Measurements from ENCODE around the gene SLC24A4. TPM values are rescaled to one million over a fixed set of nuclear protein-coding genes. Genes with fewer than 3 reads are reported as not detected.

The SLC24A4 gene
- total RNA-seq, 1 donor from 2014 or later = not detected

DNA sequence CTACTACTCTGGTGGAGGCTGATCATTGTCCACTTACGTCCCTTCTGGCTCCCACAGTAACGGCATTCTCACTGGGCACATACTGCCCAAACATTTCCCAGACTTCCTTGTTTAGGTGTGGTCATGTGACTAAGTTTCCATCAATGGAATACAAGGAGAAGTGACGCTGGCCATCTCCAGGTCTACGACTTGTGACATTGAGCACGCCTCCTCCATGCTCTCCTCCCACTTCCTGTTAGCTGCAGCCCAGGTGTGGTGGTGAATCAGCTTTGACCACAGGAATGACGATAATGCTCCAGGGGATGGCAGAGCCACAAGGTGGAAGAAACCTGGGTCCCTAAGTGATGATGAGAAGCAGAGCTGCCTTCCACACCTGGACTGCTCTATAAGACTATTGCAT, 6.0 kb upstream of the SLC24A4 start:
- no peak for DNase-seq (ENCODE audit: low read depth, low spot score)

GRCh38 chr14:92317511-92317910, 5.5 kb upstream of the SLC24A4 start:
- no peak for DNase-seq (ENCODE audit: low read depth, low spot score)

DNA sequence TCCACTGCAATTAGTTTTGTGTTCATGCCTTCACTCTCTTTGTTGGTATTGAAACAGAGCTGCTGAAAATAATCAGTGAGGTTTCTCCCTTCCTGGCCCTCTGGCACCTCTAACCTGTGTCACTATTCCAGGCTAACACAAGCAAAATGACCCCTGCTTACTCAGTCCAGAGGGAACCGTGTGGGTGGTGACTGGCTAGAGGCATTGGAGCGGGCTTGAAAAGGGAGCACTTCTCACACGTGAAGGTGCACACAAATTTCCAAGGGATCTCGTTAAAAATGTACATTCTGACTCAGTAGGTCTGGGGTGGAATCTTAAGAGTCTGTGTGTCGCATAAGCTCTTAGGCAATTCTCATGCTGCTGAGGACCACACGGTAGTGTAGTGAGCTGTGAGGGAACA, 1.3 kb upstream of the SLC24A4 start:
- DNase-seq (ENCODE audit: low read depth, low spot score) = no peak

DNA sequence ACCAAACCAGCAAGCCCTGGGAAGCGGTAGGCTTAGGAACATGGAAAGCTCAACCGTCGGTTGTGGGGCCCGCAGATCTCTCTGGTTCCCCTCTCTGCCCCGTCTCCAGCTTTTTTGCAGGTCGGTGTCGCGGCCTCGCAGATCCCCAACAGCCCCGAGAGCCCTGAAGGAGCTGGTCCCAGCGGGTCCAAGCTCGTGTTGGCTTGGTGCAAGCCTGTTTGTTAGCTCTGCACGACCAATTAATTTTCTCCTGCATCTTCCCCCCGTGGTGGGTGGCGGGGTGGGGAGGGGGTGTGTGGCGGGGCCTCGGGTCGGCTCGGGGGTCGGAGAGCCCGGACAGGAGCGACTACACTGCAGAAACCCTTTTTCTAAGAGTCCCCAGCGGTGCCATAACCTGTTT, 449 bp upstream of the SLC24A4 start:
- no peak for DNase-seq (ENCODE audit: low read depth, low spot score)

GRCh38 chr14:92323916-92324818, 1.2 kb downstream of the SLC24A4 start:
- DNase-seq (ENCODE audit: low read depth, low spot score) = no peak

GRCh38 chr14:92325835-92326234, 2.9 kb downstream of the SLC24A4 start:
- DNase-seq (ENCODE audit: low read depth, low spot score) = no peak

GRCh38 chr14:92328664-92329255, 5.8 kb downstream of the SLC24A4 start:
- no peak for DNase-seq (ENCODE audit: low read depth, low spot score)

DNA sequence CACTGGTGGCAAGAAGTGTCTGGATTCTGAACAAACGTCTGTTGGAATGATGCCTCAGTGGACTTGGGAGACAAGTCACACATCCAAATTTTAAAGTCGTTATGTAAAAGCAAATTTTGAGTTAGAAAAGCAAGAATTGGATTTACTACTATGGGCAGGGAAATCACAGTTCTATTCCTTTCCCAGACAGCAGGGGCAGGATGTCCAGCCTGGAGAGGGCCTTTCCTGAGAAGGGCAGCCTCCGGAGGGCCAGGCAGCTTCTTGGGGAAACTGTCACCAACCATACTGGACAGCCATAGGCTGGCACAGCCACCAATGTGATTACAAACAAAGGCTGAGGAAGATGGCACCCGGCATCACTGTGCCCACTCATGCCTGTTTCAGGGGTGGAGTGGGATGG, 11.1 kb downstream of the SLC24A4 start:
- no peak for DNase-seq (ENCODE audit: low read depth, low spot score)

- no peak for DNase-seq (ENCODE audit: low read depth, low spot score)
Observed at GRCh38 chr14:92336363-92336762, 13.4 kb downstream of the SLC24A4 start.

- no peak for DNase-seq (ENCODE audit: low read depth, low spot score)
Observed at GRCh38 chr14:92339426-92339825, 16.5 kb downstream of the SLC24A4 start.

DNA sequence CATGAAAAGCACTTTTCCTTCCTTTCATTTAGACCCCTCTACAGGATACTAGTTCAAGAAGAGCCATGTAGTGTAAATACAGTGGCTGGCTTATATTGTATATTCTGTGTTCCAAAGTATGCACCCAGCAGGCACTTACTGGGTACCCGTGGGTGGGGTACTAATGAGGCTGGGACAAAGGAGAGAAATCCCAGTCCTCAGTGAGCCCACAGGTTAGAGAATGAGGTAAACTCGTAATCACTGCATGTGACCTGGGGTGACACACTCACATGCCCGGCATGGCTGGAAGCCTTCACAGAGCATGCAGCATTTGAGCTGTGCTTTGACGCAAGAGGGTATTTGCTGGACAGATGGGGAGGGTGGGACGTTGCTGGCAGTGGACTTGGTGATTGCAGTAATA, 17.1 kb downstream of the SLC24A4 start:
- DNase-seq (ENCODE audit: low read depth, low spot score) = no peak

DNA sequence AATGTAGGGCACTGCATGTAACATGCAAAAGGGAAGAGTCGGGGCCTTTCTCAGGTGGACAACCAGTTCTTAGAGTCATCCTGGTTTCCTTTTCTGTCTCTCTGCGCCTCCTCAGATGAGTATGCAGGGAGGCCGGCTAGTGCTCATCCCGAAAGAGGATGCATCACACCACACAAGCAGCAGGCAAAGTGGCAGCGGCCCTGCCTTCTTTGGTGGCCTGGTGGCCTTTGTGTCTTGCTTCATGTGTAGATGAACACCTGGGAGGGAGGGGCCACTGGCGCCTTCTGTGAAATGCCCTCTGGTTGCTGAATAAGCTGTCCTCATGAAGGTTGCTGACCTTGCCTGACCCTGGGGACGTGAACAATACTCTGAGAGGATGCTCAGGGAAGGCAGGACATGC, 18.0 kb downstream of the SLC24A4 start:
- DNase-seq (ENCODE audit: low read depth, low spot score) = no peak

DNA sequence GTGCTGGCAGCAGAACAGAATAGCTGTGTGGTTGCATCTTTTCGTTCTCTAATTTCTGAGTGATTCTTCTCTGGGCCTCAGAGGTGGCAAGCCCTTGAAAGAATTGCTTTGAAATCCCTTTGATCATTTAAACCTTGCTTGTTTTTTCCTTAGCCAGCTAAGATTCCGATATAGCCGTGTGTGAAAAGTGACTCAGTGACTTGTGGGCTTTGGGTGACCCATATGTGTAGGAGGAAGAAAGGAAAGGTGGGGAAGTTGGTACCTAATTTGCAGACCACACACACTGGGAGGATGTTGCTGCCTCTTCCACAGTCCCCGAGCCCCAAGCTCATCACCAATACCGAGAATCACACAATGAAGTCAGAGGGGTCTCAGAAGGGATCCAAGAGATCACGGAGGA, 18.8 kb downstream of the SLC24A4 start:
- DNase-seq (ENCODE audit: low read depth, low spot score) = no peak

- no peak for DNase-seq (ENCODE audit: low read depth, low spot score)
Observed at GRCh38 chr14:92348154-92348553, 25.2 kb downstream of the SLC24A4 start.

DNA sequence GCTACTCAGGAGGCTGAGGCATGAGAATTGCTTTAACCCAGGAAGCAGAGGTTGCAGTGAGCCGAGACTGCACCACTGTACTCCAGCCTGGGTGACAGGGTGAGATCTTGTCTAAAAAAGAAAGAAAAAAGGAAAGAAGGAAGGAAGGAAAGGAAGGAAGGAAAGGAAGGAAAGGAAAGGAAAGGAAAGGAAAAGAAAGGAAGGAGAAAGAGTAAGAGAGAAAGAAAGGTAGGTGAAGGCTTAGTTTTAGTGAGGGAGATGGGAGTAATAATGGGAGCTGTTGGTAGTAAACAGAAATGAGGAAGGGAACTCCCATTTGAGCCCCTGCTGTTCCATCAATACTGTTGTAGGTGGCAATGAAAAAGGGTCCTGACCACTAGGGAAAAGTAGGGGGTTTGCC, 28.8 kb downstream of the SLC24A4 start:
- DNase-seq (ENCODE audit: low read depth, low spot score) = no peak

DNA sequence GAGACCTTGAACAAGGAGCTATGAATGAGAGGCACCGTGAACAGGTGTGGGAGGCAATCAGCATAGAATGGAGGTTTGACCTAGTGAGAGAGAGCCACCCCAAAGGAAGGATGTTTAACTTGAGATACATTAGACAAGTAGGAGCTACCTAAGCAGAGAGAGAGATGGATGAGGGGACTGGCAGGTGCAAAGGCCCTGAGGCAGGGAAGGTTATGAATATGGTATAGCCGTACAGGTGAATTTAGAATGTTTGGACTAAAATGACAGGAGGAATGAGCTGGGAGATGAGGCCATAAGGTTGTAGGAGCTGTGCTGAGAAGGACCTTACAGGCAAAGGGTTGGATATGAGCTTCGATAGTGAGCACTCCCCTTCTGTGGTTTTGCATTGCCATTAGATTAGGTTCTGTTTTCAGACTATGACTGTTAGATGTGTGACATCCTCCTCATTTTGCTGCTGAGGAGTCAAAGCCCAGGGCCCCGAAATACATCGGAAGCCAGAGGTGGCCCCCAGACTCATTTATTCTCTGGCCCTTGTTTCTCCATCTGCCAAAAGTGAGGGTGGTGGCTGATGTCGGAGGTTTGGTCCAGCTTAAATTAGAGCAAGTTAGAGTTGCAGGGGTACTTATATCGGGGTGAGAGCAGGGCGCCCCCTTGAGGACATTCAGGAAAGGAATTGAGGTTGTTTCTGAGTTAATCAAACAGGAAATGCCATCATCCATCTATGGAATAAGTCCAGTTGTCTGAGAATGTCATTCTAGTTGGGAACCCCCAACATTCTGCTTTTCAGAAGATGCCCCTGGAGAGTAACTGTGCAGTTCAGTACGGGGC, 29.4 kb downstream of the SLC24A4 start:
- DNase-seq (ENCODE audit: low read depth, low spot score) = no peak

DNA sequence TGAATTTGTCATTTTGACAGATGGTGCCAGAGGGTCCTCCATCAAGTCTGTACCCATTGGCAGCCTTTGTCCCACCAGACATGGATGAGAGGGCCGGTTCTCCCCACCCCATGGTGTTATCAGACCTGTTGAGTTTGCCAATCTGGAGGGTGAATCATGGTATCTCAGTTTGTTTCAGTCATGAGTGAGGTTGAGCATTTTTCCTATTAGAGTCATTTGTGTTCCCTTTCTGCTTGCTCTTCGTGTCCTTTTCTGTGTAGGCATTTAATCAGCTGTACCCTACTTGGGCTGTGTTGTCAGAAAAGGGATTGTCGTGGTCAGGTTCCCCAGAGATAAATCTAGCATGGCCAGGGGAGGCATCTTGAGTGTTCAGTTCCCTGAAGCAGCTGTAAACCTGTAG, 30.5 kb downstream of the SLC24A4 start:
- no peak for DNase-seq (ENCODE audit: low read depth, low spot score)

- DNase-seq (ENCODE audit: low read depth, low spot score) = no peak
Observed at GRCh38 chr14:92356677-92357076, 33.7 kb downstream of the SLC24A4 start.

GRCh38 chr14:92360651-92361370, 37.8 kb downstream of the SLC24A4 start:
- no peak for DNase-seq (ENCODE audit: low read depth, low spot score)

DNA sequence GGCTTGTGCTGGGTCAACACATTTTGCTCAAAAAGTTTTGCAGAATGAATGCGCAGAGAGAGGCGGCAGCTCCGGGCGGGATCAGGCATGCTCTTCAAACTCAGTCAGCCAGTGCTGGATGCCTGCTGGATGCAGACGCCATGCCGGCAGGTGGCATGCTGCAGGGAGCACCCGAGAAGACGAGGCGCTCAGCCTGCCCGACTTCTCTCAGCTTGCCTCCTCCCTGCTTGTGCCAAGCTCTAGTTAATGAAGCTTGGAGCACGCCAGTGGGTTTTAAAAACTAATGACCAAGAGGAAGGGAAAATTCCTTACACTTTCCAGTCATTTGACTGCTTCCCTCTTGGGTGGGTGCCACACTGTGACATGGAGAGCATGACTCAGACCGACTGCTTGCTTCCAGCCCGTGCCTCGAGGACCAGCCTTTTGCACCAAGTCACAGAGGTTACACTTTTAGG, 39.8 kb downstream of the SLC24A4 start:
- DNase-seq (ENCODE audit: low read depth, low spot score) = no peak

DNA sequence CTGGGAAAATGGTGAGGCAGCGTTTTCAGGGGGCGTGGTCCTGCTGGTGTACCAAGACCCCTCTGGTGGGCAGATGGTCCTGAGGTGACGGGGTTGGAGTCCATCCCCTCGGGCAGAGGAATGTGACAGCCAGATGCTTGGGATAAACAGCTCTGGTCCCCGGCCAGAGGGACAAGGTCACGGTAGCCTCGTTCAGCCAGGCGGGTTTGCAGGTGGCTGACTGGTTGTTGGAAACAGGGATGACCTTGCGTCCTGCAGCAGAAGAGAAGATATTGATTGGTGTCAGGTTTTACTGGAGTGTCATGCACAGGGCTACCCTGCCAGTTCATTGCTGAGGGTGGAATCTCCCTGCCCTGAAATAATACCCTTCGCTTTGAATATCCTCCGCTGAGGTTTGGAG, 43.3 kb downstream of the SLC24A4 start:
- no peak for DNase-seq (ENCODE audit: low read depth, low spot score)

Measured in pulmonary artery endothelial cell (primary cell).